CD4-positive, alpha-beta T cell treated with Interleukin-6 for 4 hours (primary cell): ENCODE results near the gene DNM1.

Source experiments
- DNase-seq: peaks from one replicate; pipeline ENCODE4 v3.0.0-alpha.2; 2020; ENCODE audit warnings: mixed read lengths

DNM1 gene

GRCh38 chr9:128280084-128280622, 77.0 kb downstream of the DNM1 start:
- DNase-seq, result no peak

GRCh38 chr9:128282500-128282899, 79.3 kb downstream of the DNM1 start:
- DNase-seq, result no peak

- no peak for DNase-seq
Observed at GRCh38 chr9:128285033-128285784, 82.0 kb downstream of the DNM1 start.

DNA sequence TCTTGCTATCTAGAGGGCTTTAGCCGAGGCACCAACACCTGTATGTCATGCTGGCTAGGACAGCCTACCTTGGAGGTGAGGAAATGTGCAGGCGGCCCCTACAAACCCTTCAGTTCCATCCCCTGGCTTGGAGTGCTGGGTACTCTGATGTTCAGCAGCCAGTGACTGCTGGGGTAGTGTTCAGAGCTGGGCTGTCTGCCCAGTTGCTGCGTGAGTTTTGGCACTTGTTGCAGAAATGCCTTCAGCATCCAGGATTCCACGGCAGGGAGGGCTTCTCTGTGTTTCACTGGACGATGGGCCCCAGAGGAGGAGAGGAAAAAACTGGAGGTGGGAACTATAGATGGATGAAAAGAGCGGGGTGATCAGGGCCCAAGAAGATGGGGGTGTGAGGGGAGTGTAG, 83.3 kb downstream of the DNM1 start:
- DNase-seq, result no peak

- DNase-seq, result no peak
Observed at GRCh38 chr9:128288273-128289004, 85.3 kb downstream of the DNM1 start.

DNA sequence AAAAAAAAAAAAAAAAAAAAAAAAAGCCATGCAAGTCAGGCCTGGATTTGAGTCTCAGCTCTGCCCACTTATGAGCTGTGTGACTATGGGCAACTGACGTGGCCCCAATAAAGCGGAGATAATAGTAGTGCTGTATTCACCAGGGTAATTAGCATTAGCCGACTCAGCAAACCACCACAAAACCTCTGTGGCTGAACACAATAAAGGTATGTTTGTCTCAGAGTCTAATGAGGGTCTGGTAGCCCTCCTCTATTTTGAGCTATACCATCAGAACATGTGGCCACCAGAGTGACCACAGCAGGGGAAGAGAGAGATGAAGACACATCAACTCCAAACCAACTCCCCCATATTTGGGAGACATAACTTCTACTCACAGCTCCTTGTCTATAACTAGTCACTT, 88.8 kb downstream of the DNM1 start:
- DNase-seq, result no peak

DNA sequence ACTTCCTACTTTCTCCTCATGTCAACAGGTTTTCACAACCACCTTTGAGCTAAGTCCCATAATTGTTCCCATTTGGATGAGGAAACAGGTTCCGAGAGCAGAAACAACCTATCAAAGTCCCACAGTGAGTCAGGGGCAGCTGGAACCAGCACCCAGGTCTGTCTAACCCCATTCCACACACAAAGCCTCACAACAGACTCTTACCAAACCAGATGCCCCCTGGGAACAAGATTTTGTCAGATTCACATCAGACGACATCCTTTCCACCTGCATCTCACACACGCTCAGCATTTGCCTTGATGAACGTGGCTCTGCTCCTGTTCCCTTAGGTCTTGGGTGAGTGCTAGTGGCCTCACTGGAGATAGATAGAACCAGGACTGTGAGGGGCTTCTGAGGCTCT, 89.9 kb downstream of the DNM1 start:
- no peak for DNase-seq

DNA sequence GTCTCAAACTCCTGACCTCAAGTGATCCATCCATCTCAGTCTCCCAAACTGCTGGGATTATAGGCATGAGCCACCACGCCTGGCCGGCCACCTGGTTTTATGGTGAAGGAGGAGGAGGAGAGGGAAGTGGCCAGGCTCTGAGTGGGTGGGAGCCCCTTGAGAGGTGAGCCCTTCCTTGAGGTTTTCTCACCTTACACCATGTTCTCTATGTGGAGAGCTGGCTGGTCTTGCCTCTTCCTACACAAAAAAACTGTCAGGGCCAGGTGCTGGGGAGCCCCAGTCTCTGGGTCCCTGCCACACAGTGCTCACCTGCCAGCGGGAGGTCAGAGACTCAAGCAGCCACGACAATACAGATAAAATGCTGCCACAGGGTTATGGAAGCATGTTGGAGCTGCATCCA, 91.0 kb downstream of the DNM1 start:
- DNase-seq, result no peak

DNA sequence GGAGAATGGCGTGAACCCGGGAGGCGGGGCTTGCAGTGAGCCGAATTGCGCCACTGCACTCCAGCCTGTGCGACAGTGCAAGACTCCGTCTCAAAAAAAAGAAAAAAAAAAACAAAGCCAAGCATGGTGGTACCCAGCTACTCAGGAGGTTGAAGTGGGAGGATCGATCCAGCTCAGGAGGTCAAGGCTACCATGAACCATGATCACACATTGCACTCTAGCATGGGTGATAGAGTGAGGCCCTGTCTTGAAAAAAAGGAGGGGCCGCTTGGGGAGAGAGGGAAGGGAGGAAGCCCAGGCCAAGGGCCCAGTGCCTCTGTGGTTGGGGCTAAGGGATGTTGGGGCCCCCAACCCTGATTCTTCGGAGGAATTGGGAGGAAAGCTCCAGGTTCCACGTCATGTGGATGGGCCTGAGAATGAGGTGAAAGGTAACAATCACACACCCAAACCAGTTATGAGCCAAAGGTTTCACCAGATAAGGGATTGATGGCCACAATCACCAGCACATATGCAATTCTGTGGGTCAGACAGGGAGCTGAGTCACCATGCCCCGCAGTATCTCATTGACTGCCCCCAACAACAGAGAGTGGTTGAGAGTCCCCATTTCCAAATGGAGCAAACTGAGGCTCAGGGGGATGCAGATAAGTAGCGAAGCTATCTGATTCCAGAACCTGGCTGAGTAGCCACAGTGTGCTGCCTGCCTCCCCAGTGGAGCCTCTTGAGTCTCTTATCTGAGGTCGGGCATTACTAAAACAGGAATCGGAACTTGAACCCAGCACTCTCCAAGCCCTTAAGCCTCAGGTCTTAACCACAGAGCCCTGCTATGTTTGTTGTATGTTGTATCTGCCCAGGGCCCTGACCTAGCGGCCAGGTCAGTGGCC, 93.4 kb downstream of the DNM1 start:
- DNase-seq, result no peak

DNA sequence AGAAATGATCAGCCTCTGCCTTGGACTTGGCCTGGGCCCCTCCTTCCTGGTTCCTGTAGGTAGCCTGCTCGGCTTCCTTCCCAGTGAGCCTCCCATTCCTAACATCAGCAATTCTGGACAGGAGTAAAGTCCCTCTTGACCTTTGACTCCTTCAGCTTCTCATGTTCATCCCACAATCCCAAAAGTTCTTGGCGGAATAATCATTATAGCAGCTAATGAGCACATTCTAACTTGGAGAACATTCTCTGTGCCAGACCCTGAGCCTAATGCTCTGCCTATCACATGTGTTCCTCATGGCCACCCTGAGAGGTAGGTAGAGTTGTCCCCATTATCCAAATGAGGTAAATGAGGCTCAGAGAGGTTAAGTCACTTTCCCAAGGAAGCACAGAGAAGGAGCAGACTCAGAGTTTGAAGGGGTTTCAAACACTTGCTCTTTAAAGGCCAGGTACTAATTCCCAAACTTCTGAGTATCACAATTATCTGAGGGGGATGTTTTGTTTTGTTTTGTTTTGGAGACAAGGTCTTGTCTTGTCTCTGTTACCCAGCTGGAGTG, 94.1 kb downstream of the DNM1 start:
- no peak for DNase-seq

DNA sequence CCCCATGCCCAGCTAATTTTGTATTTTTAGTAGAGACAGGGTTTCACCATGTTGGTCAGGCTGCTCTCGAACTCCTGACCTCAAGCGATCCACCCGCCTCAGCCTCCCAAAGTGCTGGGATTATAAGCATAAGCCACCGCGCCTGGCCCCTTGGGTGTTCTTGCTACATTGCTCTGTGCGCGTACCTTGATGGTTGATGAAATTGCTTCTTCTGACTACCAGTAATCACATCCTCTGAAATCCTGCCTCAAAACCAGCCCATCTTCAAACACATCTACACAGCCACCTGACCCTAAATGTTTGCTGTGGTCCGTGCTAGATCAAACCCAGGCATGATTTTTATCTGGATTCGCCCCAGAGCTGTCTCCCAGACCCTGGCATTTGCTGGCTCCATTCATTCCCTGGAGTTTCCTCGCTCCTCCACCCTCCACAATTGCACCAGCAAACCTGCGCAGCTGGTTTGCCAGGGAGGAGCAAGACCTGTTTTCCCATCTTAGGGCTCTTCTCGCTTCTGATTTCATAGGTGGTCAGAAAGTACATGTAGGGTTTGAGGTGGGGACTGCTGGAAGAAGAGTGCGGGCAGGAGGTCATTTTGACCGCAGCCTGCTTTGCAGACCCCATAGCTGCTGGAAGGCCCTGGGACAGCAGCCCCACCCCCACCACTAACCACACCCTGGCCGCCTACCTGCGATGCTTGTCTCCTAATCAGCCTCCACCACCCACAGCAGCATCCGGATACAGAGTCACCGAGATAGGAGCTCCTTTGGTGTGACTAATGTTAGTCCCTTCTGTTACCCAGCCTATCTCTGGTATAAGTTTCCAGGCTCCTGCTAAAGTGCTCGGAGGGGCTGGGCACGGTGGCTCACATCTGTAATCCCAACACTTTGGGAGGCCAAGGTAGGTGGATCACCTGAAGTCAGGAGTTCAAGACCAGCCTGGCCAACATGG, 95.6 kb downstream of the DNM1 start:
- no peak for DNase-seq

DNA sequence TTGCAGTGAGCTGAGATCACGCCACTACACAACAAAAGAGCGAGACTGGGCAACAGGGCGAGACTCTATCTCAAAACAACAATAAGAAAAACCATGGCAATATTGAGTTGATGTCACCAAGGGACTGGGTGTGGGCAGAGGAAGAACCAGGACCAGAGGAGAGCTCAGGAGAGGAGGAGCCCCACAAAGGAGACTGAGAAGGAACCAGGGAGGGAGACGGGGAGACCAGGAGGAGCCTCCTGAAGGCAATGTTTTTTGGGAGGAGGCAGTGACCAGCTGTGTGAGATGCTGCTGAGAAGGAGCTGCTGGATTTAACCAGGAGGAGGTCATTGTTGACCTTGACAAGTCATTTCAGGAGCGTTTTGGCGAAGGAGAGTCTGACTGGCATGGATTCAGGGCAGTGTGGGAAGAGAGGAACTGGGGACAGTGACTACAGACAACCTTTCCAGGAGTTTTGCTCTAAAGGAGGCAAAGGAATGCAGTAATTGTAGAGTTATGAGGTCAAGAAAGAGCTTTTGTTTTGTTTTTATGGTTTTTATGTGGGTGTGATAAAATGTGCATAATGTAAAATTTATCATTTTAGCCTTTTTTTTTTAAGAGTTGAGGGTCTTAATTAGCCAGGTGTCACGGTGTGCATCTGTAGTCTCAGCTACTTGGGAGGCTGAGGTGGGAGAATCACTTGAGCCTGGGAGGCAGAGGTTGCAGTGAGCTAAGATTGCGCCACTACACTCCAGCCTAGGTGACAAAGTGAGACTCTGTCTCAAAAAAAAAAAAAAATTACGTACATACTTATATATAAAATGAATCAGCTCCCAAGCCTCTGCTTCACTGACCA, 101.2 kb downstream of the DNM1 start:
- DNase-seq, result no peak
